Epithelial cell of proximal tubule (primary cell): Measurements from ENCODE around the gene CISH. TPM values are rescaled to one million over a fixed set of nuclear protein-coding genes. Genes with fewer than 3 reads are reported as not detected.

ENCODE experiments used
- DNase-seq: peaks from one replicate; pipeline ENCODE4 v3.0.0-alpha.2; 2011; ENCODE audit warnings: low read depth
- H3K4me3 ChIP-seq: 2 replicates; pipeline ENCODE4 v1.5.1; 2011; ENCODE audit warnings: low read depth, mild to moderate bottlenecking, low read length
- CTCF ChIP-seq: conservative IDR thresholded peaks from 2 replicates; pipeline ENCODE4 v1.5.1; 2012; ENCODE audit warnings: low read depth, mild to moderate bottlenecking, low read length
- total RNA-seq: library from RNA; depleted of rRNA; stranded (reverse); fragments of >200 nt; gene quantifications from 2 replicates; pipeline ENCODE4 v1.2.3, GENCODE V29; 2015

The CISH gene
- total RNA-seq, 1 donor from 2014 or later, result 1.8 TPM

GRCh38 chr3:50588759-50589433 lies 22.7 kb downstream of the CISH start:
- DNase-seq, result no peak
- no peak overlapping the region for H3K4me3 ChIP-seq
- TF ChIP-seq CTCF, result no peak

- TF ChIP-seq CTCF, result no peak
- DNase-seq, result no peak
- no peak overlapping the region for H3K4me3 ChIP-seq
Observed at GRCh38 chr3:50587806-50588758, 23.5 kb downstream of the CISH start.

- TF ChIP-seq CTCF, result no peak
- DNase-seq, result no peak
- H3K4me3 ChIP-seq, result no peak overlapping the region
Observed at GRCh38 chr3:50587373-50587772, 24.2 kb downstream of the CISH start.

GRCh38 chr3:50586763-50587070 lies 24.9 kb downstream of the CISH start:
- no peak overlapping the region for H3K4me3 ChIP-seq
- TF ChIP-seq CTCF, result no peak
- no peak for DNase-seq

- no peak for DNase-seq
Observed at GRCh38 chr3:50585919-50586762, 25.4 kb downstream of the CISH start.

More at GRCh38 chr3:50585919-50586762, 25.4 kb downstream of the CISH start:
- TF ChIP-seq CTCF, result no peak
- H3K4me3 ChIP-seq, result no peak overlapping the region
